A549 (cell line): ENCODE measurements around the gene SASH1. TPM values are rescaled to one million over a fixed set of nuclear protein-coding genes. Genes with fewer than 3 reads are reported as not detected.

Experiments used
- ATAC-seq, 2 experiments: fragments of 200-7000 bp in 1 of 2; fragments of >200 bp in 1 of 2; cut with Nextera tagmentation in 1 of 2; cut with Tn5 transposase in 1 of 2; 3 replicates each; pipeline versions ENCODE4 v1.8.0 to v1.9.1; 2018 to 2020; ENCODE audit warnings: mild to moderate bottlenecking in 1 of 2, moderate library complexity in 1 of 2
- CTCF ChIA-PET: fragments of 300-600 bp; sonication (Branson Sonifier 250); formaldehyde crosslinking; extraction: SDS; loops from one replicate; lab custom pipeline; 2021; ENCODE audit warnings: antibody characterized with exemption, inconsistent platforms; lab: Yijun Ruan, JAX
- POLR2A ChIA-PET: fragments of 350-600 bp; formaldehyde crosslinking; extraction: SDS; loops from one replicate; lab custom pipeline; 2021; ENCODE audit warnings: antibody characterized with exemption, inconsistent platforms; lab: Yijun Ruan, JAX
- DNase-seq, 2 experiments: peaks; one replicate each; pipeline versions ENCODE4 v3.0.0 to v3.0.0-alpha.2; 2011 to 2016; ENCODE audit warnings: low read depth in 1 of 2, low spot score in 1 of 2
- FAIRE-seq: peaks from 2 replicates; lab custom pipeline; 2011; peaks lifted over from hg19 to GRCh38; lab: Jason Lieb, UNC
- H3K27ac ChIP-seq, 2 experiments: fragments of >200 bp; sonication (Bioruptor Twin); formaldehyde crosslinking; 3 replicates each; pipeline ENCODE4 v1.5.1; 2016 to 2017
- H3K4me1 ChIP-seq: fragments of >200 bp; sonication (Bioruptor Twin); formaldehyde crosslinking; 3 replicates; pipeline ENCODE4 v1.6.1; 2016
- H3K4me2 ChIP-seq: fragments of >200 bp; sonication (Bioruptor Twin); formaldehyde crosslinking; 3 replicates; pipeline ENCODE4 v1.6.1; 2016
- H3K4me3 ChIP-seq: fragments of >200 bp; sonication (Bioruptor Twin); formaldehyde crosslinking; 3 replicates; pipeline ENCODE4 v1.5.1; 2016
- H3K9me3 ChIP-seq: fragments of >200 bp; sonication (Bioruptor Twin); formaldehyde crosslinking; 3 replicates; pipeline ENCODE4 v1.6.1; 2016
- ATOH8 ChIP-seq: fragments of 250-450 bp; sonication (Bioruptor Pico); IDR thresholded peaks from 2 replicates; pipeline ENCODE4 v1.5.0; 2020; ENCODE audit warnings: low read depth, mild to moderate bottlenecking, moderate library complexity
- CBX2 ChIP-seq: fragments of 200-600 bp; sonication (generic); IDR thresholded peaks from 2 replicates; pipeline ENCODE4 v1.6.1; 2016; ENCODE audit warnings: low read depth, mild to moderate bottlenecking, borderline replicate concordance
- CBX8 ChIP-seq: fragments of 200-600 bp; sonication (generic); IDR thresholded peaks from 2 replicates; pipeline ENCODE4 v1.6.1; 2016
- CHD4 ChIP-seq: fragments of 200-600 bp; sonication (generic); IDR thresholded peaks from 2 replicates; pipeline ENCODE4 v1.6.1; 2016; ENCODE audit warnings: antibody characterized with exemption, mild to moderate bottlenecking, borderline replicate concordance
- EHF ChIP-seq: fragments of 250-450 bp; sonication (Bioruptor Pico); IDR thresholded peaks from 2 replicates; pipeline ENCODE4 v1.5.0; 2020; ENCODE audit warnings: mild to moderate bottlenecking
- EHMT2 ChIP-seq: fragments of 200-600 bp; sonication (generic); IDR thresholded peaks from 2 replicates; pipeline ENCODE4 v1.6.1; 2016; ENCODE audit warnings: antibody characterized with exemption, low read depth, mild to moderate bottlenecking, moderate library complexity
- EP300 ChIP-seq, 2 experiments: fragments of >200 bp; sonication (Bioruptor Twin); formaldehyde crosslinking; IDR thresholded peaks; 2 replicates in 1 of 2; 3 replicates in 1 of 2; pipeline ENCODE4 v1.6.1; 2016 to 2017
- FOSL2 ChIP-seq, 2 experiments: fragments of 450-650 bp in 1 of 2; fragments of >200 bp in 1 of 2; sonication (Bioruptor Twin) in 1 of 2; formaldehyde crosslinking; IDR thresholded peaks; 2 replicates each; pipeline versions ENCODE4 v1.5.0 to v1.6.1; 2016 to 2020; ENCODE audit warnings: mild to moderate bottlenecking in 1 of 2, moderate library complexity in 1 of 2
- FOXS1 ChIP-seq: fragments of 250-450 bp; sonication (Bioruptor Pico); IDR thresholded peaks from 2 replicates; pipeline ENCODE4 v1.5.0; 2020; ENCODE audit warnings: mild to moderate bottlenecking, moderate library complexity
- GATA3 ChIP-seq: IDR thresholded peaks from 2 replicates; pipeline ENCODE4 v1.6.1; 2012; ENCODE audit warnings: borderline replicate concordance
- HDAC2 ChIP-seq: fragments of 200-600 bp; sonication (generic); IDR thresholded peaks from 2 replicates; pipeline ENCODE4 v1.6.1; 2016
- HES2 ChIP-seq: fragments of >200 bp; sonication (Bioruptor Twin); formaldehyde crosslinking; IDR thresholded peaks from 2 replicates; pipeline ENCODE4 v1.6.1; 2016
- HEYL ChIP-seq: fragments of 250-450 bp; sonication (Bioruptor Pico); IDR thresholded peaks from 2 replicates; pipeline ENCODE4 v1.8.0; 2021; ENCODE audit warnings: mild to moderate bottlenecking, moderate library complexity
- HOXA7 ChIP-seq: fragments of 250-450 bp; sonication (Bioruptor Pico); IDR thresholded peaks from 2 replicates; pipeline ENCODE4 v1.5.0; 2020; ENCODE audit warnings: mild to moderate bottlenecking, moderate library complexity
- HOXB13 ChIP-seq: fragments of 250-450 bp; sonication (Bioruptor Pico); IDR thresholded peaks from 2 replicates; pipeline ENCODE4 v1.5.0; 2020; ENCODE audit warnings: low read depth, mild to moderate bottlenecking, moderate library complexity
- HOXB5 ChIP-seq: fragments of 250-450 bp; sonication (Bioruptor Pico); IDR thresholded peaks from 2 replicates; pipeline ENCODE4 v1.5.0; 2020; ENCODE audit warnings: mild to moderate bottlenecking, moderate library complexity
- JUN ChIP-seq, 2 experiments: fragments of >200 bp; sonication (Bioruptor Twin); formaldehyde crosslinking; IDR thresholded peaks; 2 replicates in 1 of 2; 3 replicates in 1 of 2; pipeline ENCODE4 v1.6.1; 2016 to 2017
- JUNB ChIP-seq: fragments of >200 bp; sonication (Bioruptor Twin); formaldehyde crosslinking; IDR thresholded peaks from 2 replicates; pipeline ENCODE4 v1.6.1; 2016
- MAFK ChIP-seq: fragments of 450-650 bp; IDR thresholded peaks from 2 replicates; pipeline ENCODE4 v1.6.1; 2014; ENCODE audit not compliant: partially characterized antibody
- MAX ChIP-seq: IDR thresholded peaks from 2 replicates; pipeline ENCODE4 v1.6.1; 2012
- MAZ ChIP-seq: fragments of 150-350 bp; IDR thresholded peaks from 2 replicates; pipeline ENCODE4 v1.6.1; 2014; ENCODE audit warnings: antibody characterized with exemption, low read depth, low read length, borderline replicate concordance
- MYC ChIP-seq: IDR thresholded peaks from 2 replicates; pipeline ENCODE4 v1.6.1; 2012; ENCODE audit warnings: mild to moderate bottlenecking, inconsistent platforms, low read length, improper control_type of control experiment, borderline replicate concordance
- NFE2L2 ChIP-seq: fragments of 150-350 bp; conservative IDR thresholded peaks from 2 replicates; pipeline ENCODE4 v1.6.1; 2014; ENCODE audit warnings: low read length
- PBX3 ChIP-seq: IDR thresholded peaks from 2 replicates; pipeline ENCODE4 v1.6.1; 2012
- PHF8 ChIP-seq: fragments of 200-600 bp; sonication (generic); IDR thresholded peaks from 2 replicates; pipeline ENCODE4 v1.6.1; 2016; ENCODE audit warnings: low read depth, mild to moderate bottlenecking, antibody characterized with exemption, moderate library complexity, borderline replicate concordance
- POLR2A ChIP-seq: IDR thresholded peaks from 2 replicates; pipeline ENCODE4 v1.6.1; 2012; ENCODE audit warnings: mild to moderate bottlenecking, low read length
- RFX5 ChIP-seq: fragments of 450-650 bp; IDR thresholded peaks from 2 replicates; pipeline ENCODE4 v1.7.1; 2014; ENCODE audit warnings: antibody characterized with exemption, mild to moderate bottlenecking, moderate library complexity
- RNF2 ChIP-seq: fragments of 200-600 bp; sonication (generic); IDR thresholded peaks from 2 replicates; pipeline ENCODE4 v1.6.1; 2016; ENCODE audit warnings: low read depth, mild to moderate bottlenecking, antibody characterized with exemption, moderate library complexity, borderline replicate concordance
- USF2 ChIP-seq: fragments of 450-650 bp; IDR thresholded peaks from 2 replicates; pipeline ENCODE4 v1.6.1; 2014; ENCODE audit warnings: antibody characterized with exemption
- ZFP36 ChIP-seq: fragments of 450-650 bp; IDR thresholded peaks from 2 replicates; pipeline ENCODE4 v1.6.1; 2014; ENCODE audit warnings: borderline replicate concordance; ENCODE audit not compliant: partially characterized antibody
- ZSCAN20 ChIP-seq: fragments of 250-450 bp; sonication (Bioruptor Pico); IDR thresholded peaks from 2 replicates; pipeline ENCODE4 v1.8.0; 2022; ENCODE audit warnings: mild to moderate bottlenecking, moderate library complexity
- WGBS: methylation state at CpG from one replicate; pipeline ENCODE4 v1.1.6; 2017; ENCODE audit errors: missing lambda C conversion rate; 5-methylcytosine and 5-hydroxymethylcytosine counted together
- polyA plus RNA-seq, 4 experiments: library from polyadenylated mRNA; depleted of rRNA in 3 of 4; stranded (reverse); fragments of >200 nt; fragmentation: RNase III in 1 of 4; extraction: RNeasy Plus Mini Kit Qiagen cat#74134 plus additional on column Dnase treatment in 1 of 4; gene quantifications; 2 replicates in 3 of 4; 3 replicates in 1 of 4; pipeline ENCODE4 v1.2.3, GENCODE V29; 2011 to 2017

Gene SASH1
- polyA plus RNA-seq, 2 of the 4 experiments (the other 2 are of a cell fraction): 2.5 to 3.0 TPM

- TF ChIP-seq FOSL2 (IDR thresholded peaks at IDR 0.05) (no peak), FOSL2 (CRISPR knock-in tag; IDR thresholded peaks at IDR 0.05) (no peak), NFE2L2 (no peak), HEYL (no peak), JUNB (no peak), PHF8 (no peak), USF2 (no peak), EP300 (IDR thresholded peaks at IDR 0.05) (no peak), FOXS1 (no peak), ZSCAN20 (CRISPR knock-in tag) (no peak), CBX8 (no peak), GATA3 (no peak), POLR2A (no peak), RFX5 (no peak), HOXB13 (no peak)
Observed at GRCh38 chr6:148313488-148313887, 29.1 kb upstream of the SASH1 start.

GRCh38 chr6:148316308-148316707 is 26.3 kb upstream of the SASH1 start:
- Histone ChIP-seq H3K4me1 (no peaks in the 10 kb centered on the region), H3K4me3 (no peak overlapping the region), H3K4me2 (no peak overlapping the region), H3K9me3 (no peaks in the 10 kb centered on the region), H3K27ac (no peak overlapping the region)
- no peak for ATAC-seq
- DNase-seq: no peak
- no peak for FAIRE-seq
- 84% methylated on average over 5 of the region's 5 CpGs for WGBS
- ChIA-PET POLR2A (no interaction called here), CTCF (no interaction called here)
- TF ChIP-seq CBX8 (no peak), RNF2 (no peak), JUN (IDR thresholded peaks at IDR 0.05) (no peak), CBX2 (no peak), PHF8 (no peak), USF2 (no peak), HES2 (no peak), PBX3 (no peak), ATOH8 (CRISPR knock-in tag) (no peak), CHD4 (no peak), HEYL (no peak), HOXB13 (no peak), ZSCAN20 (CRISPR knock-in tag) (no peak)

More at GRCh38 chr6:148313488-148313887, 29.1 kb upstream of the SASH1 start:
- POLR2A ChIA-PET: interaction anchor here (0.5 to 1.1 kb wide), 2 partner anchors 29 to 32 kb away, joined by 3 to 4 read pairs; partner anchors contain the start of gene SASH1
- Histone ChIP-seq H3K4me1 (no peaks in the 10 kb centered on the region), H3K4me3 (no peak overlapping the region), H3K4me2 (no peak overlapping the region), H3K9me3 (no peaks in the 10 kb centered on the region), H3K27ac (no peak overlapping the region)
- FAIRE-seq (no peak), ATAC-seq (no peak), DNase-seq (no peak)
- 63% methylated on average over 8 of the region's 8 CpGs for WGBS
- CTCF ChIA-PET: no interaction called here

- Histone ChIP-seq H3K27ac (no peak overlapping the region), H3K4me1 (no peaks in the 10 kb centered on the region), H3K4me2 (no peak overlapping the region), H3K4me3 (no peak overlapping the region), H3K9me3 (no peaks in the 10 kb centered on the region)
- ChIA-PET CTCF (no interaction called here), POLR2A (no interaction called here)
- DNase-seq (no peak), FAIRE-seq (no peak), ATAC-seq (no peak)
- 77% methylated on average over 1 of the region's 1 CpG for WGBS
- TF ChIP-seq MAFK (no peak), GATA3 (no peak), MYC (no peak), ZFP36 (no peak), MAX (no peak), MAZ (no peak), CBX2 (no peak), HDAC2 (no peak), POLR2A (no peak), EHF (CRISPR knock-in tag) (no peak), HOXB5 (no peak), ZSCAN20 (CRISPR knock-in tag) (no peak), HOXA7 (CRISPR knock-in tag) (no peak), EHMT2 (no peak), JUNB (no peak), EP300 (IDR thresholded peaks at IDR 0.05) (no peak)
Observed at GRCh38 chr6:148317051-148317450, 25.6 kb upstream of the SASH1 start.
